AG08395 (cell line): ENCODE data around the gene MTARC1.

ENCODE experiments used
- DNase-seq: peaks from one replicate; pipeline ENCODE4 v3.0.0; 2012; ENCODE audit warnings: mixed read lengths, low spot score

Gene MTARC1

DNA sequence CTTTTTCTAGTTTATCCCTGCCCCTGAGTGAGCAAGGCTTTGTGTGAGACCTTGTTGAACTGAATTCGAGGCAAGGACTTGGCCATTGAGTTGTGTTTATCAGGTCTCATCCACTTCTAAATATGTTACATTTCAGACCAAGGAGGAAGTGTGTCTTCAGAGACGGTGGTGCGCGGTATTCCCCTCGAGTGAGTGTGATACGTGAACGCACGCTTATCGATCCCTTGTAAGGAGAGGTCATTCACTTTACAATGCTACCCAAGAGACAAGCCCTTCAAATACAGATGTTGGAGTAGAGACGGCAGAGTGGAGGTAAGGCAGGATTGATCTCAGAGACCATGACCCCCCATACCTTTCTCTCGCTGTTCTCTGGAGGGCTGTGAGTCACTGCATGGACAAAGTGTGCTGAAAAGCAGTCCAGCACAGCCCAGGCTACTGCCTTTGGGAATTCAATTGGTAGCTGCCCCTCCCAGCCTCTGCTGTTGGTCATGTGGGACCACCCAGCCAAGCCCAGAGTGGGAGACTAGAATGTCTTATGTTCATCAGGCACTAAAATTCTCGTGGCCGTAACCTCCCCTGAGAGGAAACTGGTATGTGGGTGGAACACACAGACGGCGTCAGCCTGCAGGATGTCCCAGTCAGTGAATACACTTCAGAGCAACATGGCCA, 16.3 kb upstream of the MTARC1 start:
- DNase-seq: no peak

DNA sequence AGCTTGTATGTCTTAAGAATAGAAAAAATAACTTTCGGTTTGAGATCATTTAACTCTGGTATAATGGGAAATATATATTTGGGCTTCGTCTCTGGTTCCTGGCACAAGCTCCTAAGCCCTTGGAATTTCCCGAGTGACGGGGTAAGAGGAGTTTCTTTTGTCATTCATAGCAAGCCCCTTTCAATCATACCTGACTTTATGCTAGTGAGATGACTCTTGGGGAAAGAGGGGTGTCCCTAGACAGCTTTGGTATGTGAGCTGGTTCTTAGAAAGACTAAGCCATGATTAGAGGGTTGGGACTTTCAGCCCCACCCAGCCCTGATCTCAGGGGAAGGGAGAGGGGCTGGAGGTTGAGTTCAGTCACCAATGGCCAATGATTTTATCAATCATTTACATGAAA, 13.9 kb upstream of the MTARC1 start:
- DNase-seq: no peak

DNA sequence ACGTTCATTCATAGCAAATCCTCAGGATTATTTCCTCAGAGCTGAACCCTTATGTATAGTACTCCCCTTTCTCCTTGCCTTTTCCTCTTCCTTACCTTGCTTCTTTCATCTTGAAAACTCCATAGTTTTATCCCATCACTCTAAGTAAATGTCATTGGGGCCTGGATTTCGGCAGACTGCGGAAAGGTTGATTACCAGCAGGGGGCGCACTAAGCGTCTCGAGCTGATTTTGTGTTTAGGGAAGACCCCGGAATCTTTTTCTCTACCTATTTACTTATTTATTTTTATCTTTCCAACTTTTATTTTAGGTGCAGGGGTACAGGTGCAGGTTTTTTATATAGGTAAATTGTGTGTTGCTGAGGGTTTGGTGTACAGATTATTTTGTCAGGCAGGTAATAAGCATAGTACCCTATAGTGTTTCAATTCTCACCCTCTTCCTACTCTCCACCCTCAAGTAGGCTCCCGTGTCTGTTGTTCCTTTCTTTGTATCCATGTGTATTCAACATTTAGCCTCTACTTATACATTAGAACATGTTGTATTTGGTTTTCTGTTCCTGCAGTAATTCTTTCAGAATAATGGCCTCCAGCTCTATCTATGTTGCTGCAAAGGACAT, 11.4 kb upstream of the MTARC1 start:
- DNase-seq: peak; percentile 51

DNA sequence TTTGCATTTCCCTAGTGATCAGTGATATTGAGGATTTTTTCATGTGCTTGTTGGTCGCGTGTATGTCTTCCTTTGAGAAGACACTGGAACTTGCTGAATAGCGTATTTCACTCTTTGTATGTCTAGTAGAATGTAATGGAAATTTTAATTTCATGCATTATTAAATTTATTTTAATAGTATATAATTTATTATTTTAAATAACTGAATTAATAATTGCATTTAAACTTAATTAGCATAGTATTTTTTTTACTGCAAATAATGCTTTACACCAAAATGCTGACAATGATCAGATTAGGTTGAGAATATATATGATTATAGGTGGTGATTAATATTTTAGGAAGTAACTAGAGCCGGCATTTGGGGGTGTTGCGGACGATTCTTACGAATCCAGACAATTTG, 10.5 kb upstream of the MTARC1 start:
- DNase-seq: no peak

DNA sequence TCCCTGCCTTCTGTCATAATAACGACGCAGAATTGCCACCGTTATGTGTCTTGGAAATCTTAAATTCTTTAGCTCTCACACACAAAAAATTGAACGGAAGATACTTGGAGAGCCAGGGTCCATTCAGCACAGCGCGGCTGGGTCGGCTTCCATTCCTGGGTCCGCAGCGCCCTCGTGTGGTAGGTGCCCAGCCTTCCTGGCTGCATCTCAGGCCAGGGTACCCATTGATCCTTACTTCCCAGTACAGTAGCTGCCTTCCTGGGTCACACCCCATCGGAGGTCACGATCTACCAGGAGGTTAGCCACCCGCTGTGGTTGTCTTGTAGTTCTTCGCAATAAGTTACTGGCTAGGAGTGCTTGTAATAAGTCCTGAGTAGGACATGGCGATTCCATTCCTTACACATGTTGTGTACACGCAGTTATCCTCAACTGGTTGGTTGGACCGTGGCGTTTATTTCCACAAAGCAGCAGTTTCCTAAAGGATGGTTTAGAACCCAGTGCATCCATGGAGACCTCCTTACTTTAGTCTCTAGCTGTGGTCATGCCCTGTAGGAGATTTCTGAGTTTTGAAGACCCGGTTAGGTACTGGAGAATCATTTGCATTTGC, 9.9 kb upstream of the MTARC1 start:
- peak; percentile 91 for DNase-seq

DNA sequence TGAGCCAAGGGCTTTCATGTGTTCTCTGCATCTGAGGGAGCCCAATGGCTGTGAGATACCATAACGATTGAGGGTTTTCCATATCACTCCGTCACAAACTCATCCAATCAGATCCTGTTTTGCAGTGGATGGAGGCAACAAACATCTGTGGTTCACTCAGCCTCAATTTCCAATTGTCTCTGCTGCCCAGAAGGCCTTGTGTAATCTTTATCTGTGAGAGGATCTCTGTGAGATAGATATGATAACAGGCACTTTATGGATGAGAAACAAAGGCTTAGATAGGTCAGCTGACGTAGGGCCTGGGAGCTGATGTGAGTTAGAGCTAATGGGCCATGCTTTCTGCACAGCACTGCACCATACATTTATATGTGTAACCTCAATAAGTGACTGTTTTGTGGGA, 3.3 kb upstream of the MTARC1 start:
- DNase-seq: no peak

DNA sequence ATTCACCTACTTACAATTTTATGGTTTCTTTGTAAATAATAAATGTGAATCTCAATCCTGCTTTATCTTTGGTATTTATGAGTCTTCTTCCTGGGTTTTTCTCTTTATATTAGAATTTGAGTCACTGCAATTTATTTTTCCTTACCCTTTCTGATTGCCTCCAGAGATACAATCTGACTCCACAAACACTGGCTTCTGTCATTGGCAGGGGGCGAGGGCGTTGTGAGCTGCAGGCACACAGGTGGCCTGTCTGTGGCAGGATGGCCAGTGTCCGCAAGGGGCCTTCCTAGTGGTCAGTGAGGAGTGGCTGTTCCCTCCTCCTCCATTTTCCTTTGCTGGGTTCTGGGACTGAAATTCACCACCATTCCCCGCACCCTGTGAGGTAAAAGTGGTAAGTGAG, 2.0 kb upstream of the MTARC1 start:
- DNase-seq: no peak

DNA sequence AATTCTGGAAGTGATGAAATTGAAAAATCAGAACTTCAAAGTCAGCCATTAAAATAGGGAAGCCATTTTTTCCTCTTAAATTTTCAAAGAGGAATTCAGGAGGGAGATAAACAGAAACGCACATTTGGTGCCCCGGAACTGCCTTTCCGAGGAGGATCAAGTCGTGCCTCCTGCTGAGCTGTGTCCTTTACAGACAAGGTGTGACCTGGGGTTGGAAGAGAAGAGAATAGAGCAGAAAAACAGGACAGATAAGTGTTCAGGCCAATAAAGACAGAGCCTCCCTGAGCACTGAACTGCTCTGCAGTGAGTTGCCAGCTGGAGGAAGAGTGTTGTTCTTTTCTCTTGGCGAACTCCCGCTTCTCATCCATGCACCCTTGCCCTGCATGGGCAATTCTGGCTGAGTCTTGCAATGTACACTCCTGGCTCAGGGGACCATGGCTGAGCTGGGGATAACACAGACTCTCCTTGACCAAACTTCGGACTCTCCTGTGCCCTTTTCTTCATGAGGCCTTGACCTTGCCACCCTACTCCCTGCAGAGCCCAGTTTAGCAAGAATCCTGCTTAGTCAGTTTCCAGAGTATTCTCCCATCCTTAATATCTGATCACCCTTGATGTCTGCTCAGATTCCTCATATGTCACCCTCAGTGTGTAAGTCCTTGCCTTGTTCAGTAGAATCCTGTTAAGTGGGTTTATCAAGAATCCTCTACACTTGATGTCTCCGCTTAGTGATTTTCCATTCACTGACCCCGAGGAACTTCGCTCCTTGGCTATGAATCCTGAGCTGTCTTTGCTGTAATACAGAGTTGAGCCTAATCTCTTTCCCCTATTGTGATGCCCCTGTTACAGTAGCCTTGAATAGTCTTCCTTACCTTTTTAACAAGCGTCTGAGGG, 1.3 kb upstream of the MTARC1 start:
- DNase-seq: no peak

DNA sequence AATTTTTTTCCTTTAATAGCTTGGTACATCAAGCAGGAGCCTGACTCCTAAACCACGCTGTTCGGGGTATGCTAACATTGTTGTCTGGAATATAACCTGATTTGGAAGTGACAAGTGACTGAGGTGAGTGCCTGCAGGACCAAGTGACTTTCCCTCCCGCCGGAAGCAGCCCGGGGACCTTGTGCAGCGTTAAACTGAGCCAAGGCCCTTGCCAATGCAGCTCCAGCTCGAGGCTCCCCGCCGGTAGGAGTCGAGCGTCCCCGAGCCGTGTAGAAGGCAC, 716 bp upstream of the MTARC1 start:
- no peak for DNase-seq

DNA sequence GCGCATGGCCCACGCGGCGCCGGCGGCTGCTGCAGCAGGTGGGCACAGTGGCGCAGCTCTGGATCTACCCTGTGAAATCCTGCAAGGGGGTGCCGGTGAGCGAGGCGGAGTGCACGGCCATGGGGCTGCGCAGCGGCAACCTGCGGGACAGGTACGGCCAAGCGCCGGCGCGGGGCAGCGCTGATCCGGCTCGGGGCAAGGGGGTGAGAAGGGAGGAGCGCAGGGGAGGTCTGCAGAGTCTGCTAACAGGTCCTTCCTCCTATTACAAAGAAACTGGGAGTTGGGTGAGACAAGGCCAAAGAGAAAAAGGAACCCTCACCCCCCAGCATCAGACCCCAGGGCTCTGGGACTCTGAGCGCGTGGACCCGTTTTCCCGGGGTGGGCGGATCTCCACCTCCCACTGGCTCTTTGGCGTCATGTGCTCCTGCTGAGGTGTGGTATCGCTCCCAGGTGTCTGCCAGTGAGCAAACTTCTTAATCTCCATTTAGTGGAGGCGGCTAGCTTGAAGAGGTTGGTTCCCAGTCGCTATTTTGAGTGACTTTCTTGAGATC, 431 bp downstream of the MTARC1 start:
- no peak for DNase-seq

DNA sequence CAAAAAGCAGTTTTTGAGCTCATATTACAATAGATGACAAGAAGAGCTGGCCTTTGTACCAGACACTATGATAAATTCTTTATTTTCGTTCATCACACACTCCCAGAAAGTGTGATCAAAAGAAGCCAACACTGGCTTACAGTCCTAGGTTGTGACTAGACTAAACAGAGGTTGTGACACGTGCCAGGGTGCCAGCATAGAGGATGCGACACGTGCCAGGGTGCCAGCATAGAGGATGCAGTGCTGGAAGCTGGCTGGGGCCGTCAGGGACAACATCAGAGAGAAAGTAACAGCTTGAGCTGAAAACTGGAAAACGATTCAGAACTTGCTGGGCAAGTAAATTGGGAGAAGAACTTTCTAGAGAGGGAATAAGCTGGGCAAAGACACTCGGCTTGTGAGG, 2.2 kb downstream of the MTARC1 start:
- no peak for DNase-seq

DNA sequence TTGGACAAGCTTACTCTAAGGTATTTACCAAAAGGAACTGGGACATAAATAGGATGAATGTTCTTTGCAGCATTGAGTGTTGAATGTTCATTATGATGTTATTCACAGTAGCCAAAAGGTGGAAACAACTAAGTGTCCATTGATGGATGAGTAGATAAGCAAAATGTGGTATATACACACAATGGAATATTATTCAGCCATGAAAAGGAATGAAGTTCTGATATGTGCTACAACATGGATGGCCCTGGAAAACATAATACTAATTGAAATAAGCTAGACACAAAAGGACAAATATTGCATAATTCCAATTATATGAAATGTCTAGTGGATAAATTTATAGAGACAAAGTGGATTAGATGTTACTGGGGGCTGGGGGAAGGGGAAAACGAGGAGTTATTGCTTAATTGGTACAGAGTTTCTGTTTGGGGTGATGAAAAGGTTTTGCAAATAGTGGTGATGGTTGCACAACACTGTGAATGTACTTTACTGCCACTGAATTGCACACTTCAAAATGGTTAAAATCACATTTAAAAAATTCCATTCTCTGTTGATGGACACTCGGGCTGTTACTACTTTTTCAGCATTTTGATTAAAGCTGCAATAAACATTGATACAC, 2.9 kb downstream of the MTARC1 start:
- DNase-seq: no peak

DNA sequence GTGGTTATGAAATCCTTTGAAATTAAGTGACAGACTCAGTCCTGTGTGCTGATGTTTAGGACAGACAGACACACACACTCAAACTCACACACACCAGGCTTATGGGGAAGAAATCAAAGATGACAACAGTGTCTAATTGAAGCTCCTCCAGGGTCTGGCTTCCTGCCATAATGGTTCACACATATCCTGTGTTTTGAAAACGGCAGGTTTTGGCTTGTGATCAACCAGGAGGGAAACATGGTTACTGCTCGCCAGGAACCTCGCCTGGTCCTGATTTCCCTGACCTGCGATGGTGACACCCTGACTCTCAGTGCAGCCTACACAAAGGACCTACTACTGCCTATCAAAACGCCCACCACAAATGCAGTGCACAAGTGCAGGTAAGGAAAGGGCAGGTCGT, 4.6 kb downstream of the MTARC1 start:
- no peak for DNase-seq

DNA sequence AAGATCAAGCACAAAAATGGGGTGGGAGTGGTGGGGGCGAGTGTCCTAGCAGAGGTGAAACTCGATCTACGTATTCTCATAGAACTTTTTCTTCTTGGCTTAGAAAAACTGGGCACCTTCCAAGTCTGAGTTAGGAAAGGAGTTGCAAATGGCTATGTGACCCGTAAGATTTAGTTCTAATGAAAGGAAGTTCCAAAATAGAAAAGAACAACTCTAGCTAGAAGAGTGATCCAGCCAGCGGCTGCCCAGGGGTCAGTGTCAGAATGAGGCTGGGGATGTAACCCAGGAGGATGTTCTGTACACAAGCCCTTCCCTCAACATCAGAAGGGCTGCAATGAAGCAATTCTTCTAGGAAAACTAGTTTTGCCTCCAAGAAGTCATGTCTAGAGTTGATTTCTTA, 5.2 kb downstream of the MTARC1 start:
- no peak for DNase-seq

DNA sequence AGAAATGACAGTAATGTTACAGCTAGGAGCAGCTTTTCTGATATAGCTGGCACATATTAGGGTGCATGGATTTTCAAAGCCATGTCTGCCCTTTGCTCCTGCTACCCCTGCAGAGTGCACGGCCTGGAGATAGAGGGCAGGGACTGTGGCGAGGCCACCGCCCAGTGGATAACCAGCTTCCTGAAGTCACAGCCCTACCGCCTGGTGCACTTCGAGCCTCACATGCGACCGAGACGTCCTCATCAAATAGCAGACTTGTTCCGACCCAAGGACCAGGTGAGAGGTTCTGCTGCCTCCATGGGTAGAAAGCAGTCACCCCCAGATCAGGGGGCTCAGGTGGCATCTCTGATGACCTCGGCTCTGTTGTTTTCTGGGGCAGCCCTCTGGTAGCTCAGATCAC, 9.8 kb downstream of the MTARC1 start:
- DNase-seq: no peak

DNA sequence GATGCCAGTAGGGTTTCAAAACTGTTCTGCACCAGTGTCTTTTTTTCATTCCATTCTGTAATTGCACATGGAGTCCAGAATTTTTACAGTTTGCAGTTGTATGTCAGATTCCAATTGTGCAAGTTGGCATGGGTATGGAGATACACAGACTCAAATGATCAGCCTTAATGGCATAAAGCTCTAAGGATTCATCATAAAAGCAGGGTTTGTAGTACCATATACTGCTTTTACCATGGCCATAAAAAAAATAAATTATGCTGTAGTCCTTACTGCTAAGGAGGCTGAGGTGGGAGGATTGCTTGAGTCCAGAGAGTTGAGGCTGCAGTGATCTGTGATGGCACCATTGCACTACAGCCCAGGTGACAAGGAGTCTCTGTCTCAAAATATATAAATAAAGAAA, 10.3 kb downstream of the MTARC1 start:
- DNase-seq: no peak

DNA sequence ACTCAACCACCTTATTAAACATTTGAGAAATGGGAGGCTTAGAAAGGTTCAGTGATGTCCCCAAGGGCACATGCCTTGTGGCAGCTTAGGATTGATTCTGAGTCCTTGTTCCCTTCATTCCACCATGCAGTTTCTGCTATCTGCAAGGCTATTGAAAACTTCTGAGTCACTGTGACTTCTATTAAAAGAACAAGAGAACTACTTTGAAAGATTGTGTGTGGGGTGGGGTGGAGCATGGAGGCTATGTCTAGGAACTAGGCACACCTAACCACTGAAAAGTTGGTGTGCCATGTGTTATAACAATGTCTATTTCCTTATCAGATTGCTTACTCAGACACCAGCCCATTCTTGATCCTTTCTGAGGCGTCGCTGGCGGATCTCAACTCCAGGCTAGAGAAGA, 10.8 kb downstream of the MTARC1 start:
- DNase-seq: no peak

DNA sequence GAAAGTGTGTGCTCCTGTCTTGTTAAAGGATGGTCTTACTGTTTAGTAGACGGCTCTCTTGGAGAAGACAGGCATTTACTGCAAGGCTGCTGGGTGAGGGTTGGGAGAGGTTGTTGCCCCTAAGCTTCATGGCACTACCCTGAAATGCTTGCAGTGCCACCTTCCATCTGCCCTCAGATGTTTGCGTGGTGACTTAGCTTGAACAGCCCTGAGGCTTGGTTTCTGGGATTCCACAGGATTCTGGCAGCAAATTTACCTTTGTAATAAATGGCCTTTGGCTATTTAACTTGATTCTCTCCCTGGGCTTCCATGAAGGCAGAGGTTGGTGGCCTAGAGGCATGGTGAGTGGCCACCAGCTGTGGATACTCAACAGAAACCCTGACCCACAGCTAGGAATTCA, 11.6 kb downstream of the MTARC1 start:
- DNase-seq: no peak

DNA sequence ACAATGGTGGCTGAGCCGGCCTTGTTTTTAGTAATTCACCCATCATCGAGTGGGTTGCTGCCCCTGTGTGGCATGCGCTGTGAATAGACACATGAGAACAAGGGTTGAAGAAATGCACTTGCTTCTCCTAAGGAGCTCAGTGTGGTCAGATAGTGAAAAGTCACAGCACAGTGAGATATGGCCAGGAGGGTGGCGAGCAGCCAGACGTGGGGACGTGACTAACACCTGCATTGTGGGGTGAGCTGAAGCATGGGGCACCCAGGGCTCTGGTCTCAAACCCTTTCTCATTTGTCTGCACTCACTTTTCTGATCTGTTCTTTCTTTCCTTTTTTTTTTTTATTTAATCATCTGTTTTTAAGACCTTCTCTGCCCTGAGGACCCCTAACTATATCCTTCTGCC, 13.5 kb downstream of the MTARC1 start:
- no peak for DNase-seq

DNA sequence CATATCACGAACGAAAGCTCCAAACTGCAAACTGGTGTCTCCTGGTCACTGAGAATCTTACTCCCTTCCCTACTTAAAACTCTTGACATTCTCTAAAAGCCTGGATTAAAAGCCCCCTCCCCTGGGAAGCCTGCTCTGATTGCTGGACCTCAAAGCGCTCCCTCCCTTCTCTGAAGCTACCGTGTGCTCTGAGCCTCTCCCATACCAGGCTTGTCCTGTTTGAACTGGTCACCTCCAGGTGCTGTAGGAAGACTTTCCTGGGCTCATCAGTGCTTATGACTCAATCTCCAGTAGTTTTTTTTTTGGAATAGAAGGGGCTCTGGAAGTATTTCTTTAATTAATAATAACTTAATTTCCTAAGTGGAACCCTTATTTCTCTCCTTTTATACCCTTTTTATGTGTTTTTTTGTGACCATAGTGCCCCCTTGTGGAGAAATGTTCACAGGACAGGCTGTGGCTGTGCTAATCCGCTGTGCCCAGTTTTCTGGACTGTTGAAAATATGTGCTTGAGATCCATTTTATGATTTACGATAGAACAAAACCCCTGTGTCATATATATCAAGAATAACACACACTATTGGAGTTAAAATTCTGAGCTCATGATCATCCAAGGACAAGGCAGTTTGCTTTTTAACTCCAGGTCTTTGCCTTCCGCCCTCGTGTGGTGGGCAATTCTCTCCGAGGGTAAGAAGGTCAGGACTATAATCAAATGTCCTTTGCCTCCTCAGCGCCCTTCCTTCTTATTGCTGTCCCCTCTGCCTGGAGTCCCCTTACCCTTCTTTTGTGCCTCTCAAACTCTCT, 16.9 kb downstream of the MTARC1 start:
- DNase-seq: peak; percentile 51

DNA sequence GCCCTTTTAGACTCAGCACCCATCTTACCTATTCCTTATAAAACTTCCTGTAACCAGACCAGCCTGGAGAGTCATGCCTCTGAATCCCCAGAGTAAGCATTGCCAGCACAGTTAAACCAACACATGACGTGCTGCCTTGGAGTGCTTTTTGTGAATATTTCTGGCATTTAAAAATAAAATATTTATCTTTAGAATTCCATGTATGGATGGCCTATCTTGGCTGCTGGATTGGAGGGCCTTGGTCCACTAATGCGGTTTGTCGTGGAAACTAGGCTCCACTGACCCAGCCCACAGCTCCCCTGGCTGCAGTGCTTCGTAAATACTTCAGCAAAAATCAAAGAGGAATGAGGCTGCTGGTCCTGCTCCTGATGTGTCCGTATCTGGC, 17.5 kb downstream of the MTARC1 start:
- DNase-seq: no peak

DNA sequence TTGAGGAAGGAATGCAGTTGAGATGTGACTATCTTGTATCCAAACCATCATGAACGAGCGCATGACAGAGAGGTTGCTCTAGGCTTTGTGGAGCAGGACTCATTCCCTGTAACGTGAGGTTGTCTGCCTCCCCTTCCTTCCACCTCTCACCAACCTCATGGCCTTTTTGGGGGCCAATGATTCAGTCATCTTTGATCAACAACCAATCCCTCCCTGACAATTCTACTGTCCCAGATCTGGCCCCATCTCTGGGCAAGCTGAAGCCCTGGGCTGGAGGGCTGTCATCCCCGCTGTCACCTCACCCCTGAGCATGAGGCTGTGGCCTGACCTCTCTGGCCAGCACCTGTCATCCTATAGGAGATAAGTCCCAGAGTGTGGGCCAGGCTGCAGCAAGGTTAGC, 19.7 kb downstream of the MTARC1 start:
- DNase-seq: no peak
